DMS153 (cell line): ENCODE measurements around the gene GSS.

Experiments
- DNase-seq: peaks from one replicate; lab custom pipeline; 2025; lab: John Stamatoyannopoulos, UW

The GSS gene

DNA sequence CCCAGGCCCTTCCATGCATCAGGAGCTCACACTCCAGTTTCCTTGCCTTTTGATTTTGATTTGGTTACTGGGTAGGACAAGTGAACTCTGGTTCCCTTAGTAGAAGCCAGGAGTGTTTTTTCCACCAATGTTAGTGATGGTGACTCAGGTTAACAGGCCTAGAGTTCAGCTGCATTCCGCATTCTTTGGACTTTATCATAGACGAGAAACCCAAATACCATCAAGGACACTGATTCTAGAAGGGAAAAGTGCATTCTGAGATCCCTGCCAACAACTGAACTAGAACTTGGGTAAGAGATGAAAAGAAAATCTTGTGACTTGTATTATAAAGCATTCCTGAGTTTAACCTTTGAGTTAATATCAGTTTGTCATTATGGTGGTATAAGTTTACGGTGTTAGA, 8.9 kb downstream of the GSS start:
- no peak for DNase-seq

GRCh38 chr20:34945315-34946077, 10.1 kb downstream of the GSS start:
- no peak for DNase-seq

- DNase-seq: no peak
These were observed 11.6 kb downstream of the GSS start for GRCh38 chr20:34943808-34944567.

GRCh38 chr20:34942301-34942700, 13.3 kb downstream of the GSS start:
- no peak for DNase-seq

DNA sequence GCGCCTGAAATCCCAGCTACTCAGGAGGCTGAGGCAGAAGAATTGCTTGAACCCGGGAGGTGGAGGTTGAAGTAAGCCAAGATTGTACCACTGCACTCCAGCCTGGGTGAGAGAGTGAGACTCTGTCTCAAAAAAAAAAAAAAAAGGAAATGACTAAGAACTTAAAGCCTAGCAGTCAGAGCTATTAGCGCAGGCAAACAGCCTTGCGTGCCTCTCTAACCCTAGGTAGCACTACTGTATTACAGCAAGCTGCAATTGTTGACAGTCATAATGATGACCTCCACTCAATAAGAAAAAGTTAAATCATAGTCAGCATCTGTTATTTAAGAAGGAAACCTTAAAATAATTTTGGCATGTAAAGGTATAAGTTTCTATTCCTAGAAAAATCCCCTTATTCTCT, 14.4 kb downstream of the GSS start:
- no peak for DNase-seq

DNA sequence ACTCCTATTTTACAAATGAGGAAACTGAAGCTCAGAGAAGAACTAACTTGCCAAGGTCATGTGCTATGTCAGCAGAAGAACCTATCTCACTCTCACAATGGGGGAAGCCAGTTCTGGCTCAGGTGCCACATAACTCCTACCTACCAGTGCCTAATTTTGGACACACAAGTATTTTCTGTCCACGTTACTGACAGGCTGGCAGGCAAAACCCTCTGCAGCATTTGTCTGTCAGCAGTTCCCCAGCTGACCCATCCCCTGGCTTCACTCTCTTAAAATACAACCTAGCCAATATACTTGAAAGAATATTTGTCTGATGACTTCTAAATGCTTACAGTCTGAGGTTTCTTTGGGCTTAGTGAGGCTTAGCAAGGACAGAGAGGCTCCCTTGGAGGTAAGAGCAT, 15.5 kb downstream of the GSS start:
- DNase-seq: no peak

DNA sequence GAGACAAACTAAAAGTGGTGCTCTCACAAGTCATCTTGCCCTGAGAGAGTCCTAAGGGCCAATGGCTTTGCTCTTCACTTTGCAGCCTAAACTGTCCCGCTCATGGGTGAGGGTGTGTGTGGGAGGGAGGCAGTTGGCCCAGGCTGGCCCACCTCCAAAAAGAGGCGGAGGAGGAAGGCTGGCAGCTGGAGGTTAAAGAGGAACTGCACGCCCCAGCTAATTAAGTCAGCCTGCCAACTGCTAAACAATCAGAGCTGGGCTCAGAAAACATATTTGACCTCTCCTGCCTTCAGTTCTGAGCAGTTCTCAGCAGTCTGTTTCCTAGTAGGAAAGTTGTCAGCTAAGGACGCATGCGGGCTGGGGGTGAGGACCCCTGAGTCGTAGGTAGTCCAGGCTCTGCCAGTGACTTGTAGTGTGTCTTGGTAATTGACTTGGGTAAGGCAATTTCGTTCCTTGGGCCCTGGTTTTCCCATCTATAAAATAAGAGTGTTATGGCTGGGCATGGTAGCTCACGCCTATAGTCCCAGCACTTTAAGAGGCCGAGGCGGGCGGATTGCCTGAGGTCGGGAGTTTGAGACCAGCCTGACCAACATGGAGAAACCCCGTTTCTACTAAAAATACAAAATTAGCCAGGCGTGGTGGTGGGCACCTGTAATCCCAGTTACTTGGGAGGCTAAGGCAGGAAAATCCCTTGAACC, 17.0 kb downstream of the GSS start:
- no peak for DNase-seq

DNA sequence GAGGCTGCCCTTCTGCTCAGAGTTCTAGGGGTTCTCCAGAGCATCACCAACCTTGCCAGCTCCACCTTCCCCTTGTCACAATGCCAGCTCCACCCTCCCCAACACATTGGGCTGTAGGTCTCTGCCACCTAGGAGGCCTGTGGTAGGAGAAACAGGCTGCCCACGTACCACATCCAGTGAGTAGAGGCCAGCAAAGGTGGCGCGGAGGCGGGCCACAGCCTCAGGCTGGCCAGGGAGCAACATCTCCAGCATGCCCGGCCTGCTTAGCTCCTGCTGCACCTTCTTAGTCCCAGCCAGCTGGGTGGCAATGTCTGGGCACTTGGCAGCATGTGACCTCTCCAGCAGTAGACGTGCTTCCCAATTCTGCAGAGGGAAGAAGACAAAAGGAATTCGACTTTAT, 23.8 kb downstream of the GSS start:
- no peak for DNase-seq

GRCh38 chr20:34928411-34928810, 27.2 kb downstream of the GSS start:
- no peak for DNase-seq

- no peak for DNase-seq
These were observed 27.9 kb downstream of the GSS start for GRCh38 chr20:34927736-34928135.

DNA sequence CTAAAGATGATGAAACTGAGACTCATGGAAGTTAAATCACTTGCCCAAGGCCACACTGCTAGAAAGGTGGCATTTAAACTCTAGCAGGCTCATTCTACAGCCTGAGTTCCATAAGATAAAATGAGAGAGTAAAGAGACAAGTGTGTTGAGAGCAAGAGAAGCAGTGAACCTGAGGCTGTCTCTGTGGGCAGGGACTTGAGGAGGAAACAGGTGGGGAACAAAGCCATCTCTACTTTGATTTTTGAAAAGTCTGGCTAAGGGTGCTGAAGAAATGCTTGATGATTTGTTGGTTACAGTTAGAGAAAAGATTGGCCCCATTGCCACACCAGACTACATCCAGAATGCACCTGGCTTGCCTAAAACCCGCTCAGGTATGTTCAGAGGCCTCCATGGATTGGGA, 29.0 kb downstream of the GSS start:
- no peak for DNase-seq

GRCh38 chr20:34925981-34926380, 29.6 kb downstream of the GSS start:
- DNase-seq: no peak

DNA sequence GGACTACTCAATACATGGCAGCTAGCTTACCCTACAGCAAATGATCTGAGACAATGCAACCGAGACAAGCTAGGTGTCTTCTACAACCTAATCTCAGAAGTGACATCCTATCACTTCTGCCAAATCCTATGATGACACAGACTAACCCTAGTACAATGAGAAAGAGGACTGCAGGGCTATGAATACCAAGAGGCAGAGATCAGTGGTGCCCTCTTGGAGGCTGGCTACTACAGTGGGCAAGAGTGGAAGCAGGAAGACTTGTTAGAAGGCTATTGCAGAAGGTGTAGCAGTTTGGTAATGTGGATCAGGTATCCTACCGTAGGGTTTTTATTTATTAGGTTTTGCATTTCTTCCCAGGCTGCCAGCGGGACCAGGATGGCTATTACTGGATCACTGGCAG, 30.3 kb downstream of the GSS start:
- no peak for DNase-seq

DNA sequence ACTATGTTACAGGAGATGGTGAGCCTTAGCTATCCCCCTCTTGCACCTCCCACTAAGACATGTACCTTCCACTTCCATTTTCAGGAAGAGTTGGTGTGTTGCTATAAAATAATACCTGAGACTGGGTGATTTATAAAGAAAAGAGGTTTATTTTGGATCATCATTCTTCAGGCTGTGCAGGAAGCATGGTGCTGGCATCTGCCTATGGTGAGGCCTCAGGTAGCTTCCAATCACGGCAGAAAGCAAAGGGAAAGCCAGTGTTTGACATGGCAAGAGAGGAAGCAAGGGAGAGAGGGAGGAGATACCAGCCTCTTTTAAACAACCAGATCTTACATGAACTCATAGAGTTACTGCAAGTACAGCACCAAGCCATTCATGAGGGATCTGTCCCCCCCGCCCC, 32.2 kb downstream of the GSS start:
- no peak for DNase-seq

DNA sequence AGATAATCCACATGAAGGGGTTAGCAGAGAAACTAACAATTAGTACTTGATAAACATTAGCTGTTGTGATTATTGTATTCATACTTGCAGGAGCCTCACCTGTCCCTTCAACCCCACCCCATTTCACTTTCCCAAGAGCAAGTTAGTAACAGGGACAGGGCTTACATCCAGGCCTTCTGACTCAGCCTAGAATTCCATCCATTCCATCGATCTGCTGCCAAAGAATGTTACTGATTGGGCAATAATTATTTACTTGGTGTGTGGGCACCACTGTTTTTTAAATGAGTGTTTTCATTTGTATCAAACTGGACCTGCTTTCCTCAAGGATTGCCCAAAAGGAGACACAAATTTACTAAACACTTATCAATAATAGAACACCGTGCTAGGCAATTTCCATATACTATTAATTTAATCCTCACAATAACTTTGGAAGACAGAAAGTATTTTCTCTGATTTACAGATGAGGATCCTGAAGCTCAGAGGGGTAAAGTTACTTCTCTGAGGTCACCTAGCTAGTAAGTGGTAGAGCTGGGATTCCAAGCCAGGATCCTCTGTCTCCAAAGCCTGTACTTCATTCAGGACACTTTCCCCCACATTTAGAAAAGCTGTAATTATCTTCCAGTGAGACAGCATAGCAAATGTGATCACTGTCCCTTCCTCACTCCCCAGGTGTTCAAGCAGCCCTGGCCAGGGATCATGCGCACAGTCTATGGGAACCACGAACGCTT, 32.8 kb downstream of the GSS start:
- DNase-seq: no peak

GRCh38 chr20:34921436-34921835, 34.2 kb downstream of the GSS start:
- DNase-seq: no peak

GRCh38 chr20:34920055-34920454, 35.6 kb downstream of the GSS start:
- DNase-seq: no peak

DNA sequence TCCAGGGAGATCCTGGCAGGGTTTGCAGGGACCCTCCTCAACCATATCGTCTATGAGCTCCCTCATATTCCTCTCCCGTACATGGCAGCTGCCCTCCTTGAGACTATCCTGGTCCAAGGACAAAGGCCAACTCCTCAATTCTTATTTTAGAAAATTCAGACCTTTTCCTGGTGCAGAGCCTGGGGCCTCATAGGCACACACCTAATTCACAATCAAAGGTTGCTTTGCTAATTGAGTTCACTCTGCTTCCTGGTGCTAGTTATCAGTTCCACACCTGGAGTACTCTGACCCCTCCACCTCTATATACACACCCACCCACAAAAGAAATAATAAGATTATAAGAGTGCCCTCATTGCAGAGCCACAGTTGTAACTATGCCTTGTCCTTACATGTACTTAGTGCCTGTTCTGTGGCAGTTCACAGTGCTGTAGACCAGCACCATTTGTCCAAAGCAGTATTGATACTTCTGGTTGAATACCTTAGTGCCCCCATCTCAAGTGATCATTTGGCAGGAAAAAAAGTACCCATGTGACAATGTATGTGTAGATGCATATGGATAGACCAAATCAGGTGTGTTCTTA, 38.7 kb downstream of the GSS start:
- DNase-seq: no peak

- no peak for DNase-seq
These were observed 39.7 kb downstream of the GSS start for GRCh38 chr20:34915749-34916455.

DNA sequence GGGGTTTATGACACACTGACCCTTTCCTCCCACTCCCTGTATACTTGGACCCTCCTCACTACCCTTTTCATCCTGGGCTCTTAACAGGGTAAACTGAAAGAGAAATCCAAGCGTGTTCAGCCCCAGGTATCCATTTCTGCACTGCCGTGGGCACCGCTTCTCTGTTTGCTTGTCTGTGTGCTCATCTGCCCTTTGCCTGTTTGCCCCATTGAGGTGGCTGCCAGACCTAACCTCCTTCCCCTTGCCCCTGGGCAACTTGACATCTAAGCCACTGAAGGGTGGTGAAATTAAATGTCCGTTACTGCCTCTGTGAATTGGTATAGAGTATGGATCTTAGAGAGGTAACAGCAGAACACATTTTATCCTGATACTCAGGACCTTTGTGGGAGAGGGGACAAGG, 40.5 kb downstream of the GSS start:
- DNase-seq: no peak
